GM12874 (cell line): ENCODE results near the gene CLBA1.

ENCODE experiments used
- CTCF ChIP-seq: IDR thresholded peaks from 2 replicates; pipeline ENCODE4 v1.5.1; 2011; ENCODE audit warnings: low read depth, mild to moderate bottlenecking, control low read depth, low read length, moderate library complexity; ENCODE audit not compliant: insufficient read depth

CLBA1 gene

DNA sequence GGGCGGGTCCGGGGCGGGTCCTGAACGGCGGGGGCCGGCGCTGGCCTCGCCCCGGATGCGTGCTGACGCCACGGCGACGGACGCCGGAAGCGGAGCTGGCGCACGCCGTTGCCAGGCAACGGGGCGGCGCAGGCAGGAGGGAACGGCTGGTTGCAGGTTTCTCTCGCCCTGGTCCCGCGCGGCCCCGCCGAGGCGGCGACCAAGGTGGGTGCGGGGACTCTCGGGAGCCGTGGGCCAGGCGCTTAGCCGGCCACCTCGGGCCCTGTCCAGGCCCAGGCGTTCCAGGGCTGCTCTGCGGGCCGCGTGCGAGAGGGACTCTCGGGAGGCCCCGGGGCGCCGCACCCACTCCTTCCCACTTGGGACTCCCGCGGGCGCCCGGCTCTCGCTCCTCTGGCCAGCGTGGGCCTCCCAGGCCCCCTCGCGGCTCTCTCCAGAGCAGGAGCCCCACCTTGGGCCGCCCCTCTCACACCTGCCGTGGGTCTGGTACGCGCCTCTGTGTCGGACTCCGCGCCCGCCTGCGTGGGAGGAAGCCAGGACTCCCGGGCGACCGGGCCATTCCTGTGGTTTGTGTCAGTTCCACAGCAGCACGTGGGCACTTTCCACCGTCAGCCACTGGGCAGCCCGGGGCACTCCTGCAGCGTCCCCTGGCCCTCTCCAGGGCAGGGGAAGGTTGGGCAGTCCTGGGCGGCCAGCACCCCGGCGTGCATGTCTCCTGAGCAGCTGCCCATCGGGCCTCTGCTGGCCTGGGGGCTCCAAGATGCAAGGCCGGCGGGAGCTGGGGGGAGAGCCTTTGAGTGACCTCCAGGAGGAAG, at the start of gene CLBA1:
TSS of gene CLBA1 (plus strand) at position 114 of the 812 bp plus-strand sequence. CDS start at position 758, 644 bp downstream.
- no peak for TF ChIP-seq CTCF

GRCh38 chr14:104935955-104936354, 49.6 kb upstream of the CLBA1 start:
- TF ChIP-seq CTCF = no peak

GRCh38 chr14:104936361-104937155, 49.0 kb upstream of the CLBA1 start:
- TF ChIP-seq CTCF = no peak

DNA sequence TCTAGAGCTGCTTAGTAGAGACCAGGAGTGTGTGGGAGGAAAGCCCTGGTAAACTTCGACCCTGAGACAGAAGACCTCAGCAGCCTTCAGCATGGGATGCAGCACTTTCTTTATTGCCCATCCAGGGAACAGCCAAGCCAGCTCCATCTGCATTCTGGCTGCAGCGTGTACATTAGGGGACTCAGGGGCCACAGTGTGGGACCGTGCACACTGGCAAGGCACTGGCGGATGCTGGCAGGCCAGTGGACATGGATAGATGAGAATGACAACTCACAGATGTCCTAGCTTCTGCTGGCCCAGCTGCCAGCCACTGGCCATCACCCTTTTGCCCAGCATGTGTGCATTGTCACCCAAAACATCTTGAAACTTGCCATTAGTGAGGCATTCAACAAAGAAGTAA, 48.4 kb upstream of the CLBA1 start:
- TF ChIP-seq CTCF = no peak

GRCh38 chr14:104937694-104938365, 47.8 kb upstream of the CLBA1 start:
- no peak for TF ChIP-seq CTCF

DNA sequence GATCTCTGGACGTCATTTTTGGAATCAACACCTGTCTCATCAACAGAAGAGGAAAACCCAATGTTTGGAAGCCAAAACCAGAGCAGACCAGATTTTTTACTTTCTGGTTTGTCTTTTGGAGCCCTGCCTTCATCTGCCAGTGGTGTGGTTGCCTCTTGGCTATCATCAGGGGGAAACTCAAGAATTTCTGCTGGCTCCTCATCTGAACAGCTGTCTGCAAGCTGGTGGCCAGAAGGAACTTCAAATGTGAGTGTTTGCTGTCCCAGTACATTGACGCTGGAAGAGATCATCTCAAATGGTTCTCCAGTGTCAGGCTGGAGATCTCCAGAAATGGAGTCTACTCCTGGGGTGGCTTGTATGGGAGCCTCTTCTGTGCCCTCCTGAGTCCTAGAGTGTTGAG, 47.2 kb upstream of the CLBA1 start:
- TF ChIP-seq CTCF = no peak

DNA sequence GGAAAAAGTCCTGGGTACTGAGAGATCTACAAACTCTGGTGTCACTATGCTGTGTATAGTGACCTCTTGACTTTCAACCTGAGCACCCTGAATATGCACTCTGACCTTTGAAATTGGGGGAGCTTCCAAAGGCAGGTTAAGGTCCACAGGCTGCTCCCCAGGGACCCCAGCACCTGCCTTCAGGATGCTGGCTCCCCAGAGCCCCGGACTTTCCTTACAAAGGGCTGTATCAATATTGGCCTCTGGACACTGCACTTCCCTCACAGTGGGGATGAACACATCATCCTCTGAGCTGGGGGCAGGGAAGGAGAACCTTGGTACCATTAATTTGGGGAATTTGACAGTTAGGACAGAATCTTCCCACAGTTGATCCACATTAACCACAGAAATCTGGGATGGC, 46.6 kb upstream of the CLBA1 start:
- no peak for TF ChIP-seq CTCF
